ENCODE measurements around the gene PRL. TPM values are rescaled to one million over a fixed set of nuclear protein-coding genes. Genes with fewer than 3 reads are reported as not detected.

The PRL gene
- total RNA-seq, 2 donors from 2014 or later = not detected

GRCh38 chr6:22281341-22282085, 15.3 kb downstream of the PRL start:
- DNase-seq (no peak), ATAC-seq (no peak)
- H3K4me3 Mint-ChIP-seq = no peak overlapping the region
- no peaks in the 10 kb centered on the region for H3K9me3 ChIP-seq (ENCODE audit: control insufficient read depth, low read length, poor library complexity, severe bottlenecking)
- H3K4me1 Mint-ChIP-seq = no peaks in the 10 kb centered on the region
- H3K27ac Mint-ChIP-seq = no peak overlapping the region
- no peaks in the 10 kb centered on the region for H3K36me3 Mint-ChIP-seq (ENCODE audit: low read depth)
- no peaks in the 10 kb centered on the region for H3K27me3 Mint-ChIP-seq

DNA sequence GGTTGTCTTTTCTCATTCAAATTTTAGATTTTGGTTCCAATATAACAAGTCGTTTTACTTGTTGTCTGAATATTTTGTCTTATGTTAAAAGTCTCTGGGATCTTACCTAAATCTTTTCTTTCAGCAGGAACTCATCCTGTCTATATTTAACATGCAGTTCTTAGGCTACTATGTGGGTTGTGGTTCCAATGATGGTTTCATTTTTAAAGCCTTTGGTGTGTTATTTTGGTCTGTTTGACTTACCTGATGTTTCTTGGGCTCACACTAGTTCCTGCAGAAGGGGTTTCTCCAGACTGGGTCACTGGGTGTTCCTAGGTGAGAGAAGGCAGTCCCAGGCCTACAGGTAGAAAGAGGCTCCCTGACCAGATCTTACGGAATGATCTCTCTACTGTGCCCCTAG, 17.4 kb downstream of the PRL start:
- H3K36me3 Mint-ChIP-seq (ENCODE audit: low read depth) = no peaks in the 10 kb centered on the region

GRCh38 chr6:22271081-22271480, 25.8 kb downstream of the PRL start:
- H3K27ac Mint-ChIP-seq = no peak overlapping the region
- no peaks in the 10 kb centered on the region for H3K27me3 Mint-ChIP-seq

More for the DNA sequence above, 17.4 kb downstream of the PRL start:
- Mint-ChIP-seq H3K27me3 (no peaks in the 10 kb centered on the region), H3K4me1 (no peaks in the 10 kb centered on the region), H3K27ac (no peak overlapping the region), H3K4me3 (no peak overlapping the region)
- no peaks in the 10 kb centered on the region for H3K9me3 ChIP-seq (ENCODE audit: control insufficient read depth, low read length, poor library complexity, severe bottlenecking)
- DNase-seq (no peak), ATAC-seq (no peak)

GRCh38 chr6:22263748-22264147, 33.1 kb downstream of the PRL start:
- ATAC-seq (no peak), DNase-seq (no peak)
- H3K9me3 ChIP-seq (ENCODE audit: control insufficient read depth, low read length, poor library complexity, severe bottlenecking) = no peaks in the 10 kb centered on the region
- H3K4me3 Mint-ChIP-seq = no peak overlapping the region
- no peak overlapping the region for H3K27ac Mint-ChIP-seq
- H3K4me1 Mint-ChIP-seq = no peaks in the 10 kb centered on the region
- no peaks in the 10 kb centered on the region for H3K27me3 Mint-ChIP-seq
- no peaks in the 10 kb centered on the region for H3K36me3 Mint-ChIP-seq (ENCODE audit: low read depth)

More at GRCh38 chr6:22271081-22271480, 25.8 kb downstream of the PRL start:
- H3K9me3 ChIP-seq (ENCODE audit: control insufficient read depth, low read length, poor library complexity, severe bottlenecking) = no peaks in the 10 kb centered on the region
- DNase-seq (no peak), ATAC-seq (no peak)
- Mint-ChIP-seq H3K4me1 (no peaks in the 10 kb centered on the region), H3K4me3 (no peak overlapping the region), H3K36me3 (ENCODE audit: low read depth) (no peaks in the 10 kb centered on the region)

GRCh38 chr6:22254886-22255285, 42.0 kb downstream of the PRL start:
- Mint-ChIP-seq H3K36me3 (ENCODE audit: low read depth) (no peaks in the 10 kb centered on the region), H3K4me1 (no peaks in the 10 kb centered on the region)

DNA sequence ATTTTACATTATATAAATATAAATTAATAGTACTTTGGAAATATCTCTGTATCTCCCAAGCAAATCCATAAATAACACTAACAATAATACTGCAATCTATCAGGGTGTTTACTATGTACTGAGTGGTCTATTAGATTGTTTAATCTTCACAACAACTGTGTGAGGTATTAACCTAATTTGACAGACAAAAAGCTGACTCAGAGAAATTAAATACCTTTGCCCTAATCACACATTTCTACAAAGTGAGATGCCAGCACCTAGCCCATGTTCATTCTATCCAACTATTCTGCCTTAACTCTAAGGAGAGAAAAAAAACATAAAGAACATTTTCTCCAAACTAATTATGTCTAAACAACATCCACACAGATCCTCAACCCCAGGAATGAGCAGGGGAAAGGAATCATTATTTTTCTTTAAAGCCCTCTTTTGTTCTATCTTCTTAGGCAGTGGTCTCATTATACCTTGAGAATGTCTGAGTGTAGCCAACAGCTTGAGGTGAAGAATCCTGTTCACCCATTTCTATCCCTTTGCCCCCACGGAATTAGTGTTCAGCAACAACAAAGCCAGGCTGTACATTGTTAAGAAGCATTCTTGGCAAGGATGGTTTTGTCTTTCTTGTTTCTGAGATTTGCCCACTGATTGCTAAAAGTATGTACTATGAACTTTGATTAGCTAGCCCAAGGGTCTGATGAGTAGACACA, 42.7 kb downstream of the PRL start:
- H3K27ac Mint-ChIP-seq = no peak overlapping the region
- H3K27me3 Mint-ChIP-seq = no peaks in the 10 kb centered on the region
- ATAC-seq (no peak), DNase-seq (no peak)
- no peaks in the 10 kb centered on the region for H3K4me1 Mint-ChIP-seq
- no peaks in the 10 kb centered on the region for H3K9me3 ChIP-seq (ENCODE audit: control insufficient read depth, low read length, poor library complexity, severe bottlenecking)
- no peaks in the 10 kb centered on the region for H3K36me3 Mint-ChIP-seq (ENCODE audit: low read depth)
- no peak overlapping the region for H3K4me3 Mint-ChIP-seq

More at GRCh38 chr6:22254886-22255285, 42.0 kb downstream of the PRL start:
- H3K9me3 ChIP-seq (ENCODE audit: control insufficient read depth, low read length, poor library complexity, severe bottlenecking) = no peaks in the 10 kb centered on the region
- Mint-ChIP-seq H3K4me3 (no peak overlapping the region), H3K27me3 (no peaks in the 10 kb centered on the region), H3K27ac (no peak overlapping the region)
- ATAC-seq = no peak
- DNase-seq = no peak

GRCh38 chr6:22251348-22251747, 45.5 kb downstream of the PRL start:
- Mint-ChIP-seq H3K4me3 (no peak overlapping the region), H3K27ac (no peak overlapping the region), H3K4me1 (no peaks in the 10 kb centered on the region), H3K36me3 (ENCODE audit: low read depth) (no peaks in the 10 kb centered on the region), H3K27me3 (no peaks in the 10 kb centered on the region)
- DNase-seq = no peak
- no peak for ATAC-seq
- peaks cover 2% of the 10 kb centered on the region for H3K9me3 ChIP-seq (ENCODE audit: control insufficient read depth, low read length, poor library complexity, severe bottlenecking)

DNA sequence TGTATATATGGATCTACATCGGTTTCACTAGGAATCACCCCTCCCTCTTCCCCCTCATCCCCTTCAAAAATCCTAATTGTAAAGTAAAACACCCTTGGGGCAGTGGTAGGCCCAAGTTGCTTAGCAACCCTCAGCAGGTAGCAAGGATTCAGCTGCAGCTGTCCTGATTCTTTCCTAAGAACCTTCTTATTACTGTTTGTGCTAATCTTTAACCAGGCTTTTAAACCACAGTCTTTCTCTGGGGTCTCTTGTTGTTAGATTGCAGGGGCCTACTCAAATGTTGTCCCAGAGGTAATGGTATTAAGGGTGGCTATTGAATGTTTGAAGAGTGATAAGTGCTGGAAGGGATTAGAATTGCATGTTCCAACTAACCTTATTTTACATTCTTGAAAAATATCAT, 46.4 kb downstream of the PRL start:
- Mint-ChIP-seq H3K27ac (no peak overlapping the region), H3K4me3 (no peak overlapping the region), H3K27me3 (no peaks in the 10 kb centered on the region), H3K36me3 (ENCODE audit: low read depth) (no peaks in the 10 kb centered on the region), H3K4me1 (no peaks in the 10 kb centered on the region)
- no peak for ATAC-seq
- peaks cover 2% of the 10 kb centered on the region for H3K9me3 ChIP-seq (ENCODE audit: control insufficient read depth, low read length, poor library complexity, severe bottlenecking)
- DNase-seq = no peak

- H3K4me3 Mint-ChIP-seq = no peak overlapping the region
- ATAC-seq (no peak), DNase-seq (no peak)
- H3K36me3 Mint-ChIP-seq (ENCODE audit: low read depth) = no peaks in the 10 kb centered on the region
- H3K9me3 ChIP-seq (ENCODE audit: control insufficient read depth, low read length, poor library complexity, severe bottlenecking) = peaks cover 2% of the 10 kb centered on the region
- no peaks in the 10 kb centered on the region for H3K4me1 Mint-ChIP-seq
- H3K27me3 Mint-ChIP-seq = no peaks in the 10 kb centered on the region
- H3K27ac Mint-ChIP-seq = no peak overlapping the region
These were observed 47.0 kb downstream of the PRL start for GRCh38 chr6:22249711-22250350.

DNA sequence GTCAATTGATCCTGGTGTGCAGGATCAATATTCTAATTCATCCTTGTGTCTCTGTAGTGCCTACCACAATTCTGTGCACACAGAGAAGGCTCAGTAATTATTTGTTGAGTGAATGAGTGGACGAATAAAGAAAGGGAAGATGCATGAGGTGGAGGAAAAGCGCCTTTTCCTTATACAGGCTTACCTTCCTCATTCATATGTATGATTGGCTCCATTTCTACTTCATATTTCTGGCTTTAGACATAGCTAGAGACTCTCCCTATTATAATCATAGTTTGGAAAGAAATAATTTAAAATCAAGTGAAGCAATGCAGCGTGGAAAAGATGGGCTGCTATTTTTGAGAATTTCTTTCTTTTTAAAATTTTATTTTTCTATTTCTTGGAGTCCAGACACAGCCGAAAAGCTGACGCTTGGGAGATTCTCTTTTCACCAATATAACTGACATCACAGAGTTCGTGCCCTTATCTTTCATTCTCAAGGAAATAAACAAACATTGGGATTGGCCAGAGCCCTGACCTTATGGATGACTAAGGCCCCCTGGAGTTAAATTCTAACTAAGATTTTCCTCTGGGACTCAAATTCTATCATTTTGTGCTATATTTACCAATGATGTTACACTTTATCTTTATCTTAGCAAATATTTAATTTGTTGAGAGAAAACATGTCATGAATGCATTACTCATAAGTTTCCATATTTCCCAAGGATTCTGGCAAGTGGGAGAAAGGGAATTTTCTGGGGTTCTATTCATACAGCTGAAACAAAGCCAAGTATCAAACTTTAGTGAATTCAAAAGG, 48.1 kb downstream of the PRL start:
- Mint-ChIP-seq H3K27ac (no peak overlapping the region), H3K36me3 (ENCODE audit: low read depth) (no peaks in the 10 kb centered on the region), H3K4me1 (no peaks in the 10 kb centered on the region), H3K4me3 (no peak overlapping the region), H3K27me3 (no peaks in the 10 kb centered on the region)
- ATAC-seq (no peak), DNase-seq (no peak)
- H3K9me3 ChIP-seq (ENCODE audit: control insufficient read depth, low read length, poor library complexity, severe bottlenecking) = peaks cover 2% of the 10 kb centered on the region

DNA sequence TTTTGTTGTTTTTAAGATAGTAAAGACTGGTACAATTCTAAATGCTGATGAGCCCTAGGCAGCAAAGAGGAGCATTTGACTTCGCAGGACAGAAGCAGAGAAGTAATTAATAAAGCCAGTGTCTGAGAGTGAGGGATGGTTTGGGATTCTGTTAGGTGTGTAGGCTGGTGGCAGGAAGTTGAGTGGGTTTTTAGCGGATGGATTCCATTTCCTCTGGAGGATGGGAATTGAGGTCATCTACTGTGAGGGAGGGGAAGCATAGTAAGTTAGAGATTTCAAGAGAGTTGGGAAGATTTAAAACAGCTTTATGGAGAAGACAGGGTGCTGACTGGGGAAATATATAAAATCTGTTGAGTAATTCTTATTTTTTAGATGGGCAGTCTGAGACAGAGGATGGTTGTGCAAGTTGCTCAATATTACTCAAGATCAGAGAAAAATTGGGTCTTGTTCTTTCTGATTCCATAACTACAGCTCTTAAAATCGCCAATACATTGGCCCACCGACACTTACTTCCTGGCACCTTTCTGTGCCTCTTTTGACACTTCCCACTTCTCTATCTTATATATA, 48.8 kb downstream of the PRL start:
- Mint-ChIP-seq H3K27ac (no peak overlapping the region), H3K36me3 (ENCODE audit: low read depth) (no peaks in the 10 kb centered on the region), H3K4me3 (no peak overlapping the region), H3K27me3 (no peaks in the 10 kb centered on the region), H3K4me1 (no peaks in the 10 kb centered on the region)
- peaks cover 2% of the 10 kb centered on the region for H3K9me3 ChIP-seq (ENCODE audit: control insufficient read depth, low read length, poor library complexity, severe bottlenecking)
- DNase-seq (no peak), ATAC-seq (no peak)

GRCh38 chr6:22240025-22240424, 56.8 kb downstream of the PRL start:
- ATAC-seq = no peak
- H3K4me3 Mint-ChIP-seq = no peak overlapping the region
- no peaks in the 10 kb centered on the region for H3K27me3 Mint-ChIP-seq
- H3K4me1 Mint-ChIP-seq = no peaks in the 10 kb centered on the region
- H3K9me3 ChIP-seq (ENCODE audit: control insufficient read depth, low read length, poor library complexity, severe bottlenecking) = no peaks in the 10 kb centered on the region
- DNase-seq = no peak
- no peaks in the 10 kb centered on the region for H3K36me3 Mint-ChIP-seq (ENCODE audit: low read depth)
- H3K27ac Mint-ChIP-seq = no peak overlapping the region

Measured in T-helper 17 cell (primary cell).